GM19328 (cell line): Measurements from ENCODE around the gene RXRG.

Source experiments
- ATAC-seq: cut with Tn5 transposase; IDR thresholded peaks from one replicate; pipeline ENCODE4 v1.9.1; 2021; ENCODE audit warnings: mild to moderate bottlenecking, moderate library complexity; ENCODE audit not compliant: unreplicated experiment

The RXRG gene

DNA sequence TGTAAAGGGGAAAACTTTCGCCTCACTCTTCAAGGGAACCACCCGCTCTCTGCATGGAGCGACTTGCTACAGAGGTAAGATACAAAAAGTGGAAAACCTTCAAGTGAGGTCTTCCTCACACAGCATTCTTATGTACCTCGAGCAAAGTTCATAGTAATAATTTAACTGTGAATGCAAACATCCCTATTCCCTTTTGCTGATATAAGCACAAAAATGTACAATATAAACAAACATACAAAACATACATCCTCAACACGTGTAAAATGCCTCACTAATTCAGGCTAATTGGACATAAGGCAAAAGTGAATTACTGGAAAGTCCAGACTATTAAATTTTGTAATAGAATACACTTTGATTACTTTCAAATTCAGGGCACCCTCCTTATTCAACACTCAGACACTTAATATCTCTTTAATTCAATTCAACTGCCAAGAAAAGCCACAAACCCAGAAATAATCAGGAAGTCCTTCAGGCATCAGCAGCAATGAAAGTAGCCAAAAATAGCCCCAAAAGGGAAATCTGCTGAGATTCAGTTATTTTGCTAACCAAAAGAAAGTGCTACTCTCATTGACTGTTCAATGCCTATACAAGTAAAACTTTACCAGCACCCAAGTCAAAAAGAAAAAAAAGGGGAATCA, 73.2 kb downstream of the RXRG start:
- no peak for ATAC-seq

DNA sequence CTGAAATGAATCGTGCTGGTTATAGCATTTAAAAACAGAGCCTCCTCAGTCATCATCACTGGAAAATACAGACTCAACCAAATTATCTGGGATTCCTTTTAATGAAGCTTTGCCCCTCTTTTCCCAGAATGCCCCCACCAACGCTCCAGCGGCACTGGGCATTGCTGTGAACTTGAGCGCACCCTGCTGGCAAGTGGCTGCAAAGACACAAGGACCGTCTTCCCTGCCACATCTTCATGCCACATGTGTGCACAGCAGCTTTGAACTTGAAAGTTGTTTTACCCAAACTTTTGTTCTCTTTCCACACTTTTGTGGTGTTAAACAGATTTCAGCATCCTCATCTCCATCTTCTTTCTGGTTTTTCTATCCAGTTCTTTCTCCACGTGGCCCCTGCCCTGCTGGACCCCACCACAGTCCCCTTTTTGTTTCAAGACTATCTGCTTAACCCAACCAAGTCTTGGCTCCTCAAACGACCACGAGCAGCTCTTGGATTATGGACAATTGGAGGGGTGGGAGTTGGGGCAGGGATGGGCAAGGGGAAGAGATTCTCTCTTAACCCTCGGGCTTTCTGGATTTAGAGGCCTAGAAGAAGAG, 75.6 kb downstream of the RXRG start:
- no peak for ATAC-seq

DNA sequence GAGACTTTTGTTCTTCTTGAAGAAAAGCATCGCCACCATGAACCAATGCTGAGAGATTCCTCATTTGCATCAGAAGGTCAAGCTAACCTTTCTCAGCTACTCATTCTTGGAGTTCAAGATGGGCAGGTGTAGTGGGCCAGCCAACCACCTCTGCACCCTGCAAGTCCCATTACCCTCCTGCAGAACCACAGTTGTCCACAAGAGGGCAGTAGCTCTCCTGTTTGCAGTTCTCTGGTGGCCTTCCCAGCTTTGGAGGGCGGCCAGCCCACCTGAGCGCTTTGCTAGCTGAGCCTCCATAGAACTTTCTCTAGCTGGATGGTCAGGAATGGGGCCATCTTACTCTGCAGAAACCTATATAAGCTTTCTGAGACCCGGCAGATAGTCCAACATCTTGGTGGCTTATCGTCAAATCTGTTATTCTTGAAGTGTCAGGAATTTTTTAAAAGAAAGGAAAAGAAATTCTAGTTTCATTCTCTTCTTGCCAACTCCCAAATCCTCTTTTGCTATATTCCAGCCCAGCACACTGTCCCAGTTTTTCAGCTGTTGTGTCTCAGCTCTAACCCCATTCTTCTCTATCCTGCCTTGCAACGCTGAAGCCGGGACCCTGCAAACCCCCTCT, 77.4 kb downstream of the RXRG start:
- ATAC-seq, result no peak

DNA sequence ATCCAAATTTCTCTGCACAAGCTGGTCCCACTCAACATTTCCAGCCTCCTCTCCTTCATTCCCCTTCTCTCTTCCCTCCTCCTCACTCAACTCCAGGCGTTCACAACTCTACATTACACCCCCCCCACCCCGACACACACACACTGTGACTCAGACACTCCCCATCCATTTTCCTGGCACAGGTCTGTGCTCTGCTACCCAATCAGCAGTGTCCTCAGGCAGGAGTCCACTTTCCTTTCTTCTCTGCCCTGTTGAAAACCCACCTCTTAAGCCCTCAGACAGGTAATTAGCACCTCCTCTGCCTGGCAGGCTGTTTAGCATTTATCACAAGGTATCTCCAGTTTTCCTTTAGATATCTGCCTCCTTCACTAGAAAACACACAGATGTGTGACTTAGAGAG, 79.6 kb downstream of the RXRG start:
- ATAC-seq, result no peak

DNA sequence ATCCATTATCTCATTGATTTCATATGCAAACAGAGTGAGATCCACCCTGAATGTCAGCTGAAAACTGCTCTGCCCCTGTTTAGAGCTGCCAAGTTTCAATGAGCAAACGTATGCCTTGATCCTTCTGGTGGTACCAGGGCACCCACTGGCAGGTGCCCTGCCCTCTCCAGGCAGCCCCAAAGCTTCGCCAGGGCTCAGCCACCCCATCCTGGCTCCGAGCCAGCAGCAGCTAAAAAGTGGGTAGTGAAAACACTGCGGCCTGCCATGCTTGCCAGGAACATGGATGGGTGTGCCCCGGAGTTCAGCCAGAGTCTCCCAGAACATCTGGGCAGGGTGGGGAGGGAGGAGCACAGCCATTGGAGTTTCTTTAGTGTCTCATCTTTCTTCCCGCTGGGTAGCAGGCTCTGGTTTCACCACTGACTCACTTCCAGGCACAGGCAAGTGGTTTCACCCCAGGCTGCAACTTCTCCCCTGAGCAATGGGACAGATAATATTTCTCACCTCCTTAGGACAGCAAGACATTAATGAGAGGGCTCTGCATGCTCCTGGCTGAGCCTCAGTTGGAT, 80.3 kb downstream of the RXRG start:
- no peak for ATAC-seq

DNA sequence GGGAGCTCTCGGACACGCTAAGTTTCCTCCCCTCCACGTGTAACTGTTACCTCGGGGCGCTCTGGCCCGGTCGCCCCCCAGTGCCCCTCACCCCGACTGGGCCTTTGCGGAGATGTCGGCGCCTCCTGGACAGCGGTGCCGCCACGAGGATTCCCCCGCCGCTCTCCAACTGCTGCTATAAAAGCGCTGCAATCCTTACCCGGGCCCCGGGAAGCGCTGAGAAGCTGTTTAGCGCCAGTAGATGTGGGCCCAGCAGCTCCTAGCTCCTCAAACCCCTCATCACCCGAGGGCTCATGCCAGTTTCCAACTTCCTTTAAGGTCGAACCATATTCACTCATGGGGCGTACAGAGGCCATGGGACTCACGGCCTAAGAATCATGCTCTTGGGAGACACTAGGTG, 88.0 kb downstream of the RXRG start:
- no peak for ATAC-seq

DNA sequence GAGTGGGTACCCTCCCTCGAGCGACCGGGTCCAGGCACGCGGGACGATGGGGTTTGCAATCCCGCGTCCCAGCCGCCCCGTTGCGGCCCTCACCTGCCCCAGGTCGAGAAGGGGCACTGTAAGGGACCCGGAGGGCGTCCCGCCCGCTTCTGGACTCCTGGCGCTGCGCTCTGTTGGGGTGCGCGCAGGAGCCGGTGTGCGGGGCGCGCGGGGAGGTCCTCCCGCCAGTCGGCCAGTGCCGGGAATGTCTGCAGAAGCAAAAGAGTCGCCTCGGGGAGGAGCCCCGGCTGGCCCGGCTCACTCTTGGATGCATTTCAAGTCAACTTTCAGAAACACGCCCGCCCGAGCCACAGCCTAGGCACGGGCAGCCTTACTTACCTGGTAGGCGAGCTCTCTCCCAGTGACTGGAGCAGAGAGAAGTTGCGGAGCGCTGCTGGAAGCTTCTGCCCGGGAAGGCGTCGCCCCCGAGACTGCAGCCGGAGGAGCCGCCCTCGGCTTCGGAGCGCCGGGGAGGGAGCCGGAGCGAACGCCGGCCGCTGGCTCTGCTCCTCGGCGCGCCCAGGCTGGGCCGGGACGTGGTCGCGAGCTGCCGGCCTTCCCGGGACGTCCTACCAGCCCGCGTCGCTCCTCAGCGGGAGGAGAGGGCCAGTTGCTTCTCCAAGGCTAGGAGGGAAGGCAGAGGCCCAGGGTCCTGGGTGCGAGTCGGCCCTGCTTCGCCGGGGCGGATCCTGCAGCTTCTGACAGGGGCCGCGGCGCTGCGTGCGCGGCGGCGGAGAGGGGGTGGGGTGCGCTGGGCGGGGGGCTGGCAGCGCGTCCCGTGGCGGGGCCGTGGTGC, 88.7 kb downstream of the RXRG start, which contains the start of gene LMX1A:
LMX1A (minus strand) TSS at position 739 of the 835 bp plus-strand sequence. CDS start 1,156 bp downstream, outside the sequence.
- no peak for ATAC-seq

DNA sequence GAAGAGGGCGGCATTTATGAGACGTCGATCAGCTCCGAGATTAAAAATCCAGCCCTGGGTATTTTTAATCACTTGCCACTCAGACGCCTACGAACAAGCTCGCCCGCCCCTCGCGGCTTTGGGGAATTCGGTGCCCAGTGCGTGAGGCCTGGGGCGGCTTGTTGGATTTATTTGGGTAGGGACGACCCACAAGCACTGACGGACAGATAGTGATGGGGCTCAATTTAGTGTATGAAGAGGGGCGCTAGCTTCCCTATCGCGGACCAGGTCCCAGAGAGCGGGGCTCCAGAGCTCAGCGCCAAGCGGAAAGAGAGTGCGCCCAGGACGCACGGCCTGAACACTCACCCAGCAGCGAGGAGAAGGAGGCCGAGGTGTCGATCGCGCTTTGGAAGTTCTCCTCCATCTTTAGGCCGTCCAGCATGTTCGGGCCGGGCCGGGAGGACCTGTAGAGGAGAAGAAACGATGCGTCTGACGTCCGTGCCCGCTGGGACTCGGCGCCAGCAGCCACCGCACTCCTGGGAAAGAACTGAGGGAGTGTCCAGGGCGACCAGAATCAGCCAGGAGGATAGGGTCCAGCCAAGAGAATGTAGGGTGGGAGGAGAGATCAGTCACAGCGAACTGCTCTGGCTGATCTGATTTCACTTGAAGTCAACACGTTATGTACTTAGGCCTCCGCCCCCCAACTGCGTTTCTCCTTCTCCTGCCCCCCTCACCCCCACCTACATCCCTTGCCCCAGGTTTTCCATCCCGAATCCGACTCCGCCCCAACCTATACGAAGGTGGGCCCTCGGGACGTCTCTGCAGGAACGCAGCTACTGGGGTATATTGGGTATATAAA, 89.6 kb downstream of the RXRG start:
- ATAC-seq, result no peak

DNA sequence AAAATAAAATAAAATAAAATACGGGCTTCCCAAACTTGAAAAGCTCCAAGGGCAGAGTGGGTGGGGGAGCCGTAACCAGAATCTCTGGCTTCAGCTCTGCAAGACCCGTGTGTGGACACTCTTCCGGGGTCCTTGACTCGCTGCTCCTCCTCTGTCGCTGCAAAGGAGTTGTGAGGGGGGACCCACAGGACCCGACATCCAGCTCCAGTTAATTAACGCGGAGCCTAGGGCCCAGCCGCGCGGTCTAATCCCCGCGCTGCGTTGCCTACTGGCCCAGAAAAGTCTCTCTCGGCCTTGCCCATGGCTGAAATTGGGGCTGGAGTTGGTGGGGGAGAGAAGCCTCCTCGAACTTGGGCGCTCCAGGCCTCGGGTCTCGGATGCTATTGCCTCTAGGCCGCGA, 90.2 kb downstream of the RXRG start:
- ATAC-seq, result no peak

DNA sequence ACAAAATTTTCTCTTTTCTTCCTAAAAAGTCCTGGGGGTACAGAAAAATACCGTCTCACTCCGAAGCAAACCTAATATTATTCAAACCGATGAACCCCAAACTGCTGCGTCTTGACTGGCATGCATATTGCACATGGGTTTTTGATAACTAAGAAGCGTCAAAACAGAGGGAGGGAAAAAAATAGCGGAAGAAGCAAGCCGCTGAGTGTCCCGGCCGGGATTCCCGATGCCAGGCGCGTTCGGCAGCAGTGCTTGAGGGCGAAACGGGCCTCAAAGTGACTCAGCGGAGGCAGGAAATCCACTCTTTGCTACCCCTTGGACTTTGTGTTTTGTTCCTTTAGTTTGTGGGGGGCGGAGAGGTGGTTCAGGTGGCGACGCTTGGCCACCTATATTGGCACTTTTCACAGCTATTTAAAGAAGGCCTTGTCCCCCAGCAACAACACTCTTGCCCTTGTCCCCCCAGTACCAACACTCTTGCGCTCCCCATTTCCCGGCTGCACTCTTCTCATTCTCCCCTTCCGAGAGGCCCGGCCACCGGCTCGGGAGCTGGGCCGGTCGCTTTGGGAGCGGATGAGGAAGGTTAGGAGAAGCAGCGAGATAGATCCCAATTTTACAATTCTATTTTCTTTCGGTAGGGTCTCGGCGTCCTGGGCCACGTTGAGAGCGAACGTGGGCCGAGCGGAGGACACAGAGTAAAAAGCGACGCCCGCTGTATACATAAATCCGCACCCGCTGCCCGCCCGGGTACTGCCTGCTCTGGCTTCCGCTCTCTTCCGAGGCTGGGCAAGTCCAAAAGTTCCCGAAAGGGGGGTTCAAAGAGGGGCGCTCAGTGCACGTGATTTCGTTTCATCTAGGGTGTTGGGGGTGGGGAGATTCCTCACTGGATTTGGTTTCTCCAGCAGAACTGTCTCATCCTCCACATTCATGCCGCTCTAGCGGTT, 90.9 kb downstream of the RXRG start:
- no peak for ATAC-seq

DNA sequence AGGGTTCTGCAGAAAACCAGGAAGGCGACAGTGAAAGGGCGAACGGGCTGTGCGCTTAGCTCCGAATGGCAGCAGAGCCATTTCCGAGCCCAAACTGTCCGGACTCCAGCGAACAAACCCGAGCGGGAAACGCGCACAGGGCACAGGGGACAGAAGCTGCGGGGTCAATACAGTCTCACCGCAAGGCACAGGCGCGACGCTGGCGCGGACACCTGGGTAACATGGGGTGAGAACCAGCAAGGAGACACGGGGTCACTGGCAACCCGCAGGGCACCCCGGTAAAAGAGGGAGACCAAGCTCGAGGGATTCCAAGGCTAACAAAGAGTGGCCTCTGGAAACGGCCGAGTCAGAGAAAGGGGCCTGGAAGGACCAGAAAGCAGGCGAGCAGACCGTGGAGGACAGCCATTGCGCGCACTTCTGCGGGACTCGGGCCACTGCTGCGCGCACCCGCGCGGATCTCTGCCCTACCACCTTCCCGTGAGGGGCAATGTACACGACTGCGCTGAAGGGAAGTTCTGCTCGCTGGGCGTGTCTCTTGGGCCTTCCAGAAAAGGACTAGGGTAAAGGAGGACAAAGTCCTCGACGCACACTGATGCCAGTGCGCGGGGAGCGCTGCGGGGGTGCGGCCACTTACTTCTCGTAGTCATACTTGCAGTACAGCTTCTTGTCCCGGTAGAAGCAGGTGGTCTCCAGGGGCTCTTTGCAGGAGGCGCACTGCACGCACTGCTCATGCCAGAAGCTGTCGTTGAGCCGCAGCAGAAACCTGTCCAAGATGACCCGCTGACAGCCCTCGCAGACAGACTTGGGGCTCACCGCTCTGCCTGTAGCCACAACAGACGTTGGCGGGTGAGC, 92.3 kb downstream of the RXRG start:
- ATAC-seq, result no peak

DNA sequence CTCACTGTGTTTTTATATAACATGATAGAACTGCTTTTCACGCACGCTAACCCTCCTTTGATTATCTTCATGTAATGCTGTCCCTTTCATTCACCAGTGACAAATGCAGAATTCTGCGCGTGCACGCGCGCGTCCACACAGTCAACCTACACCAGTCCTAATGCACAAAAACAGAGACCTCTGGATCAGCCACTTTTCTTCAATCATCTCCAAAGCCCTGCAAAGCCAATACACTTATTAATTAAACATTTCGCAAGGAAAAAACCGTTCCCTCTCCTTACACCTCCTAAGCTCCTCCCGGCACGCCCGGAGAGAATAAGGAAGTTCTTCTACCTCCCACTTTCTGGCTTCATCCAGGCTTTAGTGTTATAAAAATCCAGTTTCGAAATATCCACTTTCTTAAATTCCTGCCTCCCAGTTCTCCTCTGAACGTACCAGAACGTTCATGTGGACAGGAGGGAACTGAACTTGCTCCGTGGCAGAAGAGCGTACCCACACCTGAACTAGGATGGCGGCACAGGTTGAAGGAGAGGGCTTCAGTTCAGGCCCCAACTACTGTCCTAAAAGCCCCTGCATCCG, 93.0 kb downstream of the RXRG start:
- no peak for ATAC-seq
